GM19328 (cell line): ENCODE measurements around the gene NKAPD1.
"Not testable (repeated sequence)": the region's sequence is repeated elsewhere in the genome, so short reads cannot be mapped to it uniquely, and the experiment has no call there.

Source experiments
- ATAC-seq: cut with Tn5 transposase; IDR thresholded peaks from one replicate; pipeline ENCODE4 v1.9.1; 2021; ENCODE audit warnings: mild to moderate bottlenecking, moderate library complexity; ENCODE audit not compliant: unreplicated experiment

NKAPD1 gene, protein sequence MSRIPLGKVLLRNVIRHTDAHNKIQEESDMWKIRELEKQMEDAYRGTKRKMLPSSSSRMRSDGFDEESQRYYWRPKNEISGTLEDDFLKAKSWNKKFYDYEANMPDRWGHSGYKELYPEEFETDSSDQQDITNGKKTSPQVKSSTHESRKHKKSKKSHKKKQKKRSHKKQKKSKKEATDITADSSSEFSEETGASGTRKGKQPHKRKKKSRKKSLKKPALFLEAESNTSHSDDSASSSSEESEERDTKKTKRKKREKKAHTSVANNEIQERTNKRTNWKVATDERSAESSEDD

DNA sequence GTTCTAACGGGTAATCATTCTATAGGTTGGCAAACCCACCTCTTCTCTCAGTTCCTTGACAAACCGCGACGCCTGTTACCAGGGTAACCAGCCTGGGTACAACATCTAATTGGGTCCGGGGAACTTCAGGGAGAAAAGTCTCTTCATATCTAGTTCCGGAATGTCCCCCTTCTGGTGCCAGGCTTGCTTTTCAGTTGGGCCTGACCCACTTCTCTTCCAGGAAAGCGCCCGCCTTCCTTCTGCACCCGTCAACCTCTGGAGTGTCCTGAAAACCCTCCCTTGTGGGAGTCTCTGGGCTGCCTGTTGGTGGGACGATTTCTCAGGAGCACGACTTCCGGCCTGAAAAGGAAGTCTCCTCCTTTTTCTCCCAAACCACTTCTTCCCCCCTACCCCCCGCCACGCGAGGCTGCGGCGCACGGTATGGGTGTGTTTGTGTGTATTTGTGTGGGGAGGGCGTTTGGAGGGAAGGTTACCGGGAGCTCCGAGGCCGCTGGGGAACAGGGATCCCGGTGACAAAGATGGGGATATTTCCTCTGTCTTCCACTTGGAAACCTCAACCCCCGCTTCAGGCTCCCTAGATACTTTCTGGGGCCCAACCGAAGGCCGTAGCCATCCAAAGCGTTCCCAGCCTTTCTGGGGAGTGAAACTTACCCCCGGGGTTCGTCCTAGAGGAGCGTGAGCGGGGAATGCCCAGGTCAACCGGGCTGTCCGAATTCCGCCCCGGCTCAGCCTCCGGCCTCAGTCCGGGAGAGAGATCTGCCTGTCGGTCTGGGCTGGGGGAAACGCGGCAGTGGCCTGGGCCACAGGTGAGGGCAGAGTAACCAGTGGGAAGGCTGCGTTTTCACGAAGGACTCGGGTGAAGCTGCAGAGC lies at the start of gene NKAPD1, which contains the start of gene PIH1D2:
Gene NKAPD1, plus strand, starts transcription at position 359 of the 871 bp plus-strand sequence. CDS start 1,276 bp downstream, outside the sequence.
Gene PIH1D2, minus strand, starts transcription at position 77 of the 871 bp plus-strand sequence. CDS start 843 bp downstream, outside the sequence.
- ATAC-seq = peak; percentile 78

DNA sequence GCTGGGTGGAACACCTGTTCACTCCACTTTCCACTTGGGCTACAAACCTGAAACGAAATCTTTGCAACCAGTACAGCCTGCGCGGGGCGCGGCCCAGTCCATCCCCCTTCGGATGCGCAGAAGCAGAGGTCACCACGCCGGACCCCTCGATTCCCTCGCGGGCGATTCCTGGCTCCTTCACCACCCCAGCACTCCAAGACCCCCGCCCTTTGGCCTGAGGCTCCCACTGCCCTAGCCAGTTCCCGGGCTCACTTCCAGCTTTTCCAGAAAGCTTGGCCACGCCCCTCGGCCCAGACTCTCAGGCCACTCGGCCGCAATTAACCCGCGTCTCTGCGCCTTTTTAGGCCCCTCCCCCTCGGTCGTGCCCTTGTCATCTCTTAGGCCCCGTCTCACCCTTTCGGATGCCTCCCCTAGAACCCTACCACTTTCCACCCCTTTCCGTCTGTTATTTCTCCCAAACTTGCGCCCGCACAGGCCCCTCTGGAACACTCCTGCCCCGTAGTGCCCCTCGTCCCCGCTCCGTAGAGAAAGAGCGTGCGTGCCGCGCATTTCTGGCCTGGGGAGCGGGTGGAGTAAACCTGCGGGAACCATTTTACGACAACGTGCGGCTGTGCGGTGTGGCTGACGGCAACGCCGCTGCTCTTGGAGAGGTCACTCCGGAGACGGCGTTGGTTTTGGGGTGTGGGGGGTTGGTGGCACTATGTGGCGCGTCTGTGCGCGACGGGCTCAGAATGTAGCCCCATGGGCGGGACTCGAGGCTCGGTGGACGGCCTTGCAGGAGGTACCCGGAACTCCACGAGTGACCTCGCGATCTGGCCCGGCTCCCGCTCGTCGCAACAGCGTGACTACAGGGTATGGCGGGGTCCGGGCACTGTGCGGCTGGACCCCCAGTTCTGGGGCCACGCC lies 49.1 kb upstream of the NKAPD1 start, which contains the start of gene DLAT:
Gene DLAT, plus strand, starts transcription at position 636 of the 906 bp plus-strand sequence. Its CDS starts 65 bp downstream, at position 701.
- peak; percentile 72 for ATAC-seq

DNA sequence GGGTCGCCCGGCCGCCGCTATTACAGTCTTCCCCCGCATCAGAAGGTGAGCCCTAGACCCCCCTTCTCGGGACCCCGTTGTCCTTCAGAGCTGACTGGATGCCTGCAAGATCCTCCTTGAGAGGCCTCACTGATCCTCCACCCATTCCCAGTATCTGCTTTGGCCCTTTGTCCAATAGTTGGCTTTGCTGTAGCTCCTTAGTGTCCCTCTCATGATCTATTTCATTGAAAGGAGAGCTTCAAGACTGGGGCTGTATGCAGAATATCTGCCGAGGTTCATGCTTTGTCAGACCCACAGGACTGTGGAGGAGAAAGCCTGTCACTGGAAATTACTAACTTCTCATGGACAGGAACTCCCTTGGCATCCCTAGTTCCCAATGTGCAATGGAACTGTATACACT lies 48.4 kb upstream of the NKAPD1 start:
- no peak for ATAC-seq

DNA sequence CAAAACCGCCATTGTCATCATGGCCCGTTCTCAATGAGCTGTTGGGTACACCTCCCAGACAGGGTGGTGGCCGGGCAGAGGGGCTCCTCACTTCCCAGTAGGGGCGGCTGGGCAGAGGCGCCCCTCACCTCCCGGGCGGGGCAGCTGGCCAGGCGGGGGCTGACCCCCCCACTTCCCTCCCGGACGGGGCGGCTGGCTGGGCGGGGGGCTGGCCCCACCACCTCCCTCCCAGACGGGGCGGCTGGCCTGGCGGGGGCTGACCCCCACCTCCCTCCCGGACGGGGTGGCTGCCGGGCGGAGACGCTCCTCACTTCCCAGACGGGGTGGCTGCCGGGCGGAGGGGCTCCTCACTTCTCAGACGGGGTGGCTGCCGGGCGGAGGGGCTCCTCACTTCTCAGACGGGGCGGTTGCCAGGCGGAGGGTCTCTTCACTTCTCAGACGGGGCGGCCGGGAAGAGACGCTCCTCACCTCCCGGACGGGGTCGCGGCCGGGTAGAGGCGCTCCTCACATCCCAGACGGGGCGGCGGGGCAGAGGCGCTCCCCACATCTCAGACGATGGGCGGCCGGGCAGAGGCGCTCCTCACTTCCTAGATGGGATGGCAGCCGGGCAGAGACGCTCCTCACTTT lies 47.2 kb upstream of the NKAPD1 start:
- not testable (repeated sequence) for ATAC-seq

DNA sequence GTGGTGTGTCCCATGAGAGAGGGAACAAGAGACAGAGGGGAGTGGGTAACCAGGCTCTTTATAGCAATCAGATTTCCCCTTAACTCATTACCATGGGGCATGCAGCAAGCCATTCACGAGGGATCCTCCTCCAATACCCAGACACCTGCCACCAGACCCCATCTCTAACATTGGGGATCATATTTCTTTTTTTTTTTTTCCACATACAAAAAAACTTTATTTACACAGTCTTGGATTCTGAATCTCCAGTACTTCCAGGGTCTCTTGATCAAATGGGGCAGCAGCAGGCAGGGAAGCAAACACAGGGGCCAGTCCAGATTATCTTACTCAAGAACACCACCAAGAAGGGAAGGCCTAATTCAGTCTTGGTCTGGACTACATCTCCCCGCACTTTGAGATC lies 44.6 kb upstream of the NKAPD1 start:
- no peak for ATAC-seq

DNA sequence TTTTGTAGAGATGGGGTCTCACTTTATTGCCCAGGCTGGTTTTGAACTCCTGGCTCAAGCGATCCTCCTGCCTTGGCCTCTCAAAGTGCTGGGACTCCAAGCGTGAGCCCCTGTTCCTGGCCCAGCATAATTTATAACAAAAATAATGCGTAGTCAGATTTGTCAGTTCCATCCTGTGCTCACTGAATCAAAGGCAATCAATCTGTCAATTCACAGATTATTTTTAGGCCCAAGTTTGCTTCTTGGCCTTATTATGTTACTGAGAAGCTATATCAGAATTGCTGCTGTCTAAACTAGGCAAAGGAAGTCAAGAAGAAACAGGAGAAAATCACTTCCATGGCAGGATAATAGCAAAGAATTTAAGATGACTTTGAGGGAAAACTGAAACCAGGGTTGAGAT lies 40.2 kb upstream of the NKAPD1 start:
- ATAC-seq = no peak

DNA sequence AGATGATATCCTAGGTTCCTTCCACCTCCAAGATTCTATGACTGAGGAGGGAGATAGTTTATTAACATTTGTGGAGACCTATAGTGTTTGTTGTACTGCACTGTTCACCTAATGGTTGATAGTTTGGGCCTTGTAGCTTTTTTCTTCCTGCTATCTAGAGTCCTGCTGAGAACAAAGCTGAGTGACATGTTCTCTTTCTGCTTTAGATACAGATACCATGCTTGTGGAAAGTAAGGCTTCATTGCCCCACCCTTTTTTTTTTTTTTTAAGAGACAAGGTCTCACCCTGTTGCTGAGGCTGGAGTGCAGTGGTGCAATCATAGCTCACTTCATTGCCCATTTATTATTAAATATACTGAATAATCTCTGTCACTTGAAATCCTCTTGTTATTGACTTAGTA lies 36.6 kb upstream of the NKAPD1 start:
- ATAC-seq = no peak

DNA sequence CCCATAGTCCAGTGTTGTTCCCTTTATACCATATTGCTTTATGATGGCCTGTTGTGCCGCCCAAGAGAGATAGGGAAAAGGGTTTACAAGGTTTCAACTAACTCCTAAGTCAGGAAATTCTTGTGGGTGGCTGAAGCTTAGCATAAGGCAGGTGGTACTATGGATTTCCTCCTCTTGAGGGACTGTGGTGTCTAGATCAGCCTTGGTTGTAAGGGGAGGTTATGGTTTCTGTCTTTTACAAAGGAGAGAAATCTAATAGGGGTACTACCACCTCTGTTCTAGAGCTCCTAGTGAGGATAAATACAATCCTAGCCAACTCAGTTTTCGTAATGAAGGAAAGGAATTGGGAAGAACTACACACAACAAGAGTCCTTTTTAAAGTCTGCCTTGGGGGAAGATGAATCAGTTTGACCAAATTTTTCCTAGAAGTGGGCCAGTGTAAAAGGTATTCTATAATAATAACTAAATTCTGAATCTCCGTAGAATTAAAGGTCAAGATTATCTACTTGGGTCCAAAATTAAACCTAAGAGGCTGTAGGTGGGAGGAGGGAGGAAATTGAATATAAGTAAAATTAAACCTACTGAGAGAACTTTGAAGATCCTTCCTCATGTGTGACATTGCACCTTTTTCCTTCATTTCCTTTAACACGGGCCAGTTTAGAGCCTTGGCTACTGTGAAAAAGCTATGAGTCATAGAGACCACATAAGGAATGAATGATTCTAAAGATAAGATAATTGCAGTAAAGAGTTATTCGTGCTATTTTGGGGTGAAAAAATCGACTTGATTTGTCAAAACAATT lies 31.7 kb upstream of the NKAPD1 start:
- no peak for ATAC-seq

DNA sequence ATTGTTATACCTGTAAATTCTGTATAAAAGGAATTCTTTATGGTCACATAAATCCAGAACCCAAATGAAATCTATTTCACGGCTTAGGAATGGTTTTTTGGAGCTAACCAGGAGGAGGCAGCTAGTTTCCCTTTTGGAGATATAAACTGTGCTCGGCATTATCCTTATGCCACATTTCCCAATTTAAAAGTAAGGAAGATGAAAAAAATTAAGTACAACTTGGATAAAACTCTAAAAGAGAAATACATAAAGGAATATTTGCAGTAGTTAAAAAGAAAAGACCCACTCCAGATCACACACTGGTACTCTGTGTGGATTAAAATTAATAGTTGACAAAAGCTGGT lies 31.2 kb upstream of the NKAPD1 start:
- no peak for ATAC-seq

DNA sequence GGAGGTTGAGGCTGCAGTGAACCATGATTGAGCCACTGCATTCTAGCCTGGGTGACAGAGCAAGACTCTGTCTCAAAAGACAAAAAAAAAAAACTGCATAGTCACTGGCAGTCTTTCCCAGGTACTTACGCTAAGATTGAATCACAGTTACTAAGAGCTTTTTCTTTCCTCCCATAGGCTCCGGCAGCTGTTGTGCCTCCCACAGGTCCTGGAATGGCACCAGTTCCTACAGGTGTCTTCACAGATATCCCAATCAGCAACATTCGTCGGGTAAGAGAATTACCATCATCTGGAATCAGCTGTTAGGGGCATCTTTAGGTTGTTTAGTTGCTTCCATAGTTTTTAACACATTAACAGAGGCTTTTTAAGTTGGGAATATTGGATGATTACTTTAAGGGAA lies 29.1 kb upstream of the NKAPD1 start:
- ATAC-seq = no peak

DNA sequence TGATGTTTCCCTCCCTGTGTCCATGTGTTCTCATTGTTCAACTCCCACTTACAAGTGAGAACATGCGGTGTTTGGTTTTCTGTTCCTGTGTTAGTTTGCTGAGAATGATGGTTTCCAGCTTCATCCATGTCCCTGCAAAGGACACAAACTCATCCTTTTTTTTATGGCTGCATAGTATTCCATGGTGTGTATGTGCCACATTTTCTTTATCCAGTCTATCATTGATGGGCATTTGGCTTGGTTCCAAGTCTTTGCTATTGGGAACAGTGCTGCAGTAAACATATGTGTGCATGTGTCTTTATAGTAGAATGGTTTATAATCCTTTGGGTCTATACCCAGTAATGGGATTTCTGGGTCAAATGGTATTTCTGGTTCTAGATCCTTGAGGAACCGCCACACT lies 27.5 kb upstream of the NKAPD1 start:
- ATAC-seq = not testable (repeated sequence)

DNA sequence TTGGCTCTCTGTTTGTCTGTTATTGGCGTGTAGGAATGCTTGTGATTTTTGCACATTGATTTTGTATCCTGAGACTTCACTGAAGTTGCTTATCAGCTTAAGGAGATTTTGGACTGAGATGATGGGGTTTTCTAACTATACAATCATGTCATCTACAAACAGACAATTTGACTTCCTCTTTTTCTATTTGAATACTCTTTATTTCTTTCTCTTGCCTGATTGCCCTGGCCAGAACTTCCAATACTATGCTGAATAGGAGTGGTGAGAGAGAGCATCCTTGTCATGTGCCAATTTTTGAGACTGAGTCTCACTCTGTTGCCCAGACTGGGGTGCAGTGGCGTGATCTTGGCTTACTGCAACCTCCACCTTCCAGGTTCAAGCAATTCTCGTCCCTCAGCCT lies 25.8 kb upstream of the NKAPD1 start:
- not testable (repeated sequence) for ATAC-seq

DNA sequence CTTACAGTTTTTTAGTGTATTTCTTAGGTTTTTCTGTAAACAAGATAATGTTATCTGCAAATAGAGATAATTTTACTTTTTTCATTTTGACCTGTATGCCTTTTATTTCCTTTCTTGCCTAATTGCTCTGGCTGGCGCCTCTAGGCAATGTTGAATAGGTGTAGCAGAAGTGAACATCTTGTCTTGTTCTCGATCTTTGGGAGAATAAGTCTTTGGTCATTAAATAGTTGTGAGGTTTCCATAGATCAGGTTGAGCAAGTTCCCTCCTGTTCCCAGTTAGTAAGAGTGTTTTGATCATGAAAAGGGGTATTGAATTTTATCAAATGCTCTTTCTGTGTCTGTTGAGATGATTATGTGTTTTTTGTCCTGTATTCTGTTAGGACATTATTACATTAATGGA lies 24.3 kb upstream of the NKAPD1 start:
- no peak for ATAC-seq

DNA sequence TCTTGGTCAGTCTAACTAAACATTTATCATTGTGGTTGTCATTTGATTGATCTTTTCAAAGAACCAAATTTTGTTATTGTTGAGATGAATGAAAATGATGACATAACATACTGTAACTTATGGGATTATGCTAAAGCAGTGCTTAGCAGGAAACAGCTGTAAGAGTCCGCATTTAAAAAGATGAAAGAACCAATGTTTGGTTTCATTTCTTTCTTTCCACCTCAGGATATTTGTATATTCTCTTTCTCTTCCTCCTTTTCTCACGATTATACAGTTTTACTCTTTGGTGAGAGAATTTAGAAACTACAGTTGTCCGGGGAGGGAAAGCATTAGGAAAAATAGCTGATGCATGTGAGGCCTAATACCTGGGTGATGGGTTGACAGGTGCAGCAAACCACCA lies 23.4 kb upstream of the NKAPD1 start:
- ATAC-seq = no peak

DNA sequence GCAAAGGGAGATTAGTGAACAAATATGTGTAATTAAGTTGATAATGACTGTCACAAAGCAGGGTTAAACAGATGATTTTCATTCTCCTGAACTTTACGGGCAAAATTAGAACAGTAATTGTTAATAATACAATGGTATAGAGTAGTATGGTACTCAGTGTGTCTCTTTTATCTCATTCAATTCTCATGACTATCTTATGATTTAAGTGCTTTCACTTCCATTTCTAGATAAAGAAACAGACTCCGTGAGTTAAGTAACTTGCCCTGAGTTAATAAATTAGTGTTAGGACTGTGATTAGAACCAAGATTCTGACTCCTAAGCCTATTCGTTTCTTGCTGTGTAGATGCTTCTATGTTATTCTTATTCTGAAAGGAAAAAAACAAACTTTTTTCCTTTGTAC lies 22.3 kb upstream of the NKAPD1 start:
- ATAC-seq = no peak

DNA sequence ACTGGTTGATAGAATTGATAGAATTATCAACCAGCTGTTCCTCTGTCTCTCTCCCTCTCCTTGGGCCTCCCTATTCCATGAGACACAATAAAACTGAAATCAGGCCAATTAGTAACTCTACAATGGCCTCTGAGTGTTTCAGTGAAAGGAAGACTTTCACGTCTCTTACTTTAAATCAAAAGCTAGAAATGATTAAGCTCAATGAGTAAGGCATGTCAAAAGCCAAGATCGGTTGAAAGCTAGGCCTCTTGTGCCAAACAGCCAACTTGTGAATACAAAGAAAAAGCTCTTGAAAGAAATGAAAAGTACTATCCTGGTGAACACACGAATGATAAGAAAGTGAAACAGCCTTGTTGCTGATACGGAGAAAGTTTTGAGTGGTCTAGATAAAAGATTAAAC lies 16.9 kb upstream of the NKAPD1 start:
- no peak for ATAC-seq

DNA sequence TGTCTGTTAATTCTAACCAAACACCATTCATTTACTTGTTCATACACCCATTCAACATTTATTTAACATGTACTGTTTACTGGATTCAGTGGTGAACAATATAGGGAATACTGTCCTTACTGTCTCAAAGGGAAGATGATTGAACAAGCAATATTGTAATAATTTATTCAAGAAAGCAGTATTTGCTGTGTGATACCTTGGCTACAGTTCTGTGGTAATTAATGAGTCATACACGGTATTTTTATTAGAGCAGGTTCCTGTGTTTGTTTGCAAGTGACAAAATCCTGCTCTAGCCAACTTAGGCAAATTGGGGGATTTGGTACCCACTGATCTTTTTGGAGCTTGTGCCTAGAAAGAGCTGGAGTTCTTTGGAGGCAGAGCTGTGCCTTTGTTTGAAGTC lies 16.0 kb upstream of the NKAPD1 start:
- no peak for ATAC-seq

DNA sequence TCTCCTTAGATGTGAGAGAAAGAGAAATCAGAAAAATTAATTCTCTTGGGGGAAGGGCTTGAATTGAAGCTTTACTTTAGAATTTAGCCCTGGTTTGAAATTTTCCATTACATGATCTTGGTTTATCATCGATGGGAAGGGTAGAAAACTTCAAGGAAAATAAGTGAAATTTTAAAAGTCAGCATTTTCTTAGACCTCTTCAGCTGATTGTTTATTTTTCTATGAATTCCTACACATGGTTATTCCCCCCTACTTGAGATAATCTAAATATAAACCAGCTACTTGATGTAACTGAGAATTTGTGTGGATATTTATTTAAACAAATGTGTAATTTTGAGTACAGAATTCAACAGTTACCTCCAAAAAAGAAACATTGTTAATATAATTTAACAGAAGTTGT lies 11.2 kb upstream of the NKAPD1 start:
- ATAC-seq = no peak

DNA sequence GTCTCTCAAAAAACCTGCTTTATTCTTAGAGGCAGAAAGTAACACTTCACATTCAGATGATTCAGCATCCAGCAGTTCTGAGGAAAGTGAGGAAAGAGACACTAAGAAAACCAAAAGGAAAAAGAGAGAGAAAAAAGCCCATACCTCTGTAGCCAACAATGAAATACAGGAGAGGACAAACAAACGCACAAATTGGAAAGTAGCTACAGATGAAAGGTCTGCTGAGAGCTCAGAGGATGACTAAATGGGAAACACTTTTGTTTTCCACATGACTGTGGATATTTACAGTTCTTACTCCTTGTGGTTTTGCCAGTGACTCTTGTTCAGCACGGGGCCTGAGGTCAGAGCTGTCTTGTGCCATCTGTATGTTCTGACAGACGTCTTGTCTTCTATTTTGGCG lies 8.6 kb downstream of the NKAPD1 start:
- no peak for ATAC-seq
